ENCODE results near the gene C1orf87. TPM values are rescaled to one million over a fixed set of nuclear protein-coding genes. Genes with fewer than 3 reads are reported as not detected.

The C1orf87 gene
- total RNA-seq, 2 donors from 2014 or later = 1.5 to 3.5 TPM

GRCh38 chr1:60065199-60065598 is 8.4 kb downstream of the C1orf87 start:
- H3K36me3 ChIP-seq = no peaks in the 10 kb centered on the region
- DNase-seq (ENCODE audit: low spot score) = no peak
- H3K4me3 ChIP-seq = no peak overlapping the region
- TF ChIP-seq, protein P1, sequence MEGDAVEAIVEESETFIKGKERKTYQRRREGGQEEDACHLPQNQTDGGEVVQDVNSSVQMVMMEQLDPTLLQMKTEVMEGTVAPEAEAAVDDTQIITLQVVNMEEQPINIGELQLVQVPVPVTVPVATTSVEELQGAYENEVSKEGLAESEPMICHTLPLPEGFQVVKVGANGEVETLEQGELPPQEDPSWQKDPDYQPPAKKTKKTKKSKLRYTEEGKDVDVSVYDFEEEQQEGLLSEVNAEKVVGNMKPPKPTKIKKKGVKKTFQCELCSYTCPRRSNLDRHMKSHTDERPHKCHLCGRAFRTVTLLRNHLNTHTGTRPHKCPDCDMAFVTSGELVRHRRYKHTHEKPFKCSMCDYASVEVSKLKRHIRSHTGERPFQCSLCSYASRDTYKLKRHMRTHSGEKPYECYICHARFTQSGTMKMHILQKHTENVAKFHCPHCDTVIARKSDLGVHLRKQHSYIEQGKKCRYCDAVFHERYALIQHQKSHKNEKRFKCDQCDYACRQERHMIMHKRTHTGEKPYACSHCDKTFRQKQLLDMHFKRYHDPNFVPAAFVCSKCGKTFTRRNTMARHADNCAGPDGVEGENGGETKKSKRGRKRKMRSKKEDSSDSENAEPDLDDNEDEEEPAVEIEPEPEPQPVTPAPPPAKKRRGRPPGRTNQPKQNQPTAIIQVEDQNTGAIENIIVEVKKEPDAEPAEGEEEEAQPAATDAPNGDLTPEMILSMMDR (IDR thresholded peaks at IDR 0.05) = no peak
- ATAC-seq (ENCODE audit: insufficient number of reproducible peaks, low FRiP score, low read depth) = no peak
- H3K27me3 ChIP-seq (replicated peaks; ENCODE audit: insufficient read depth) = no peaks in the 10 kb centered on the region
- H3K27ac ChIP-seq = no peak overlapping the region
- H3K4me1 ChIP-seq (ENCODE audit: control insufficient read depth in 1 of 2, low read depth in 2 of 2) = peaks cover 7 to 17% of the 10 kb centered on the region in 2 donors
- no peaks in the 10 kb centered on the region for H3K9me3 ChIP-seq

DNA sequence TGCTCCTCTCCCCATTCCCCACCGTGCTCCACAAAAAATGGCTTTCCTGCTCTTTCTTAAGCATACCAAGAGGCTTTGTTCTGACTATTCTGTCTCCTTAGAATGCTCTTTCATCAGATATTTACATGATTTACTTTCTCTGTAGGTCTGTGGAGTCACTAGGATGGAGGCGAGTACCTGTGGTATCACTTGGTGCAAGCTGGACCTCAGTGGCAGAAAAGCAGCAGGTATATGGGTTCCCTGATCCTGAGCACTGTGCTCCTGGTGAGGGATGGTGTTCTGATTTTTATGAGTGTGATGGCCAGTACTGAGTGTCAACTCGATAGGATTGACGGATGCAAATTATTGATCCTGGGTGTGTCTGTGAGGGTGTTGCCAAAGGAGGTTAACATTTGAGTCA is 10.0 kb downstream of the C1orf87 start:
- TF ChIP-seq, protein P1 (IDR thresholded peaks at IDR 0.05) = no peak
- H3K36me3 ChIP-seq = no peaks in the 10 kb centered on the region
- no peaks in the 10 kb centered on the region for H3K9me3 ChIP-seq
- no peak overlapping the region for H3K4me3 ChIP-seq
- H3K27ac ChIP-seq = no peak overlapping the region
- DNase-seq (ENCODE audit: low spot score) = no peak
- ATAC-seq (ENCODE audit: insufficient number of reproducible peaks, low FRiP score, low read depth) = no peak
- H3K4me1 ChIP-seq (ENCODE audit: control insufficient read depth in 1 of 2, low read depth in 2 of 2) = peaks cover under 1 to 8% of the 10 kb centered on the region in 2 donors
- H3K27me3 ChIP-seq (replicated peaks; ENCODE audit: insufficient read depth) = no peaks in the 10 kb centered on the region

DNA sequence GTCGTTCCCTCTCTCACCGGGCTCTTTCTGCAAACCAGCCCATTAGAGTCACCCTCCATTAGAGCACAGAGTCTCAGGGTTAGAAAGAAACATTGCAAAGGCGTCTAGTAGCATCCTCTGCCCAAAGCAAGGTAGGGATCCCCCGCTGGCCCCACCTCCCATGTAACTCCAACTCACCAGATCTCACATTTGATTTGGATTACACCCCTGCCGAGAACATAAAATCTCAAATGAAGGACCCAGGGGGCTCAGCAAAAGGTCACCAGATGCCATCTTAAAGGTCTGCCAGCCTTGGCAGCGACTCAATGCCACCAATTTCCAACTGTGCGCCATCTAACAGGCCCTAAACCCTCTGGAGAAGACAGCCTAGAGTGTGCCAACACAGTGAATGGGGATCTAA is 14.1 kb downstream of the C1orf87 start:
- no peaks in the 10 kb centered on the region for H3K27me3 ChIP-seq (replicated peaks; ENCODE audit: insufficient read depth)
- H3K36me3 ChIP-seq = no peaks in the 10 kb centered on the region
- no peak for DNase-seq (ENCODE audit: low spot score)
- no peaks in the 10 kb centered on the region for H3K4me1 ChIP-seq (ENCODE audit: control insufficient read depth in 1 of 2, low read depth in 2 of 2)
- ATAC-seq (ENCODE audit: insufficient number of reproducible peaks, low FRiP score, low read depth) = no peak
- no peaks in the 10 kb centered on the region for H3K9me3 ChIP-seq
- H3K4me3 ChIP-seq = no peak overlapping the region
- TF ChIP-seq, protein P1 (IDR thresholded peaks at IDR 0.05) = no peak
- no peak overlapping the region for H3K27ac ChIP-seq

- Histone ChIP-seq H3K4me3 (no peak overlapping the region), H3K4me1 (ENCODE audit: control insufficient read depth in 1 of 2, low read depth in 2 of 2) (peaks cover 0 to 12% of the 10 kb centered on the region in 2 donors), H3K9me3 (no peaks in the 10 kb centered on the region), H3K27me3 (replicated peaks; ENCODE audit: insufficient read depth) (no peaks in the 10 kb centered on the region), H3K36me3 (no peaks in the 10 kb centered on the region), H3K27ac (no peak overlapping the region)
- ATAC-seq (ENCODE audit: insufficient number of reproducible peaks, low FRiP score, low read depth) (no peak), DNase-seq (ENCODE audit: low spot score) (no peak)
- TF ChIP-seq, protein P1 (IDR thresholded peaks at IDR 0.05) = no peak
Measured at GRCh38 chr1:60055336-60055735, 18.2 kb downstream of the C1orf87 start.

DNA sequence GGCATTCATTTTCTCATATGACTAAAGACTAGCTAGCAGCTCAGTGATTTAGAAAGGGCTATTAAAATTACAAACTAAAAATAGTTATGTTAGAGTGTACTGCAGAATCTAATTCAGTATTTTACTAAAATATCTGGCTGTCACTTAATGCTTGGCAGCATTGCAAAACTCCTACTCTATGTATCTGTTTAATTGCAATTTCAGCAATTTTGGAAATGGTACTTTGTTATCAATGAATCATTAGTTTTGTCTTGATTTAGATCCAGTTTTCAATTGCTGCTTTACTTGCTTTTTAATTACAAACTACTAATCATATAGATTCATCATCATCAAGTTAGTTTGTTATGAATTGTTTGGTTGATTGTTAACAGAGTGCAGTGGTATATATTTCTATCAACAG is 19.2 kb downstream of the C1orf87 start:
- no peak for DNase-seq (ENCODE audit: low spot score)
- peaks cover 4% of the 10 kb centered on the region for H3K9me3 ChIP-seq
- H3K4me3 ChIP-seq = no peak overlapping the region
- TF ChIP-seq, protein P1 (IDR thresholded peaks at IDR 0.05) = no peak
- H3K36me3 ChIP-seq = no peaks in the 10 kb centered on the region
- H3K27ac ChIP-seq = no peak overlapping the region
- no peak for ATAC-seq (ENCODE audit: insufficient number of reproducible peaks, low FRiP score, low read depth)
- H3K27me3 ChIP-seq (replicated peaks; ENCODE audit: insufficient read depth) = no peaks in the 10 kb centered on the region
- peaks cover 0 to 12% of the 10 kb centered on the region in 2 donors for H3K4me1 ChIP-seq (ENCODE audit: control insufficient read depth in 1 of 2, low read depth in 2 of 2)

Data from thoracic aorta (tissue), 2 donors.